Epithelial cell of proximal tubule (primary cell): ENCODE data around the gene NOTCH3. TPM values are rescaled to one million over a fixed set of nuclear protein-coding genes. Genes with fewer than 3 reads are reported as not detected.

Source experiments
- DNase-seq: peaks from one replicate; pipeline ENCODE4 v3.0.0-alpha.2; 2011; ENCODE audit warnings: low read depth
- H3K4me3 ChIP-seq: 2 replicates; pipeline ENCODE4 v1.5.1; 2011; ENCODE audit warnings: low read depth, mild to moderate bottlenecking, low read length
- CTCF ChIP-seq: conservative IDR thresholded peaks from 2 replicates; pipeline ENCODE4 v1.5.1; 2012; ENCODE audit warnings: low read depth, mild to moderate bottlenecking, low read length
- total RNA-seq: library from RNA; depleted of rRNA; stranded (reverse); fragments of >200 nt; gene quantifications from 2 replicates; pipeline ENCODE4 v1.2.3, GENCODE V29; 2015

Gene NOTCH3
- total RNA-seq, 1 donor from 2014 or later, result 19.6 TPM

- H3K4me3 ChIP-seq, result no peak overlapping the region
- no peak for DNase-seq
- no peak for TF ChIP-seq CTCF
These were observed 9.6 kb upstream of the NOTCH3 start for GRCh38 chr19:15210323-15210781.

- no peak for DNase-seq
- no peak overlapping the region for H3K4me3 ChIP-seq
- TF ChIP-seq CTCF, result no peak
These were observed 704 bp upstream of the NOTCH3 start for GRCh38 chr19:15201374-15202023.

- peak overlapping the region; percentile 22 for H3K4me3 ChIP-seq
- no peak for TF ChIP-seq CTCF
- no peak for DNase-seq
These were observed 888 bp downstream of the NOTCH3 start for GRCh38 chr19:15199661-15200552.

GRCh38 chr19:15198951-15199660, 1.7 kb downstream of the NOTCH3 start:
- no peak for TF ChIP-seq CTCF
- DNase-seq, result no peak
- no peak overlapping the region for H3K4me3 ChIP-seq

GRCh38 chr19:15197942-15198341, 2.9 kb downstream of the NOTCH3 start:
- TF ChIP-seq CTCF, result no peak
- DNase-seq, result no peak
- no peak overlapping the region for H3K4me3 ChIP-seq

- TF ChIP-seq CTCF, result no peak
- H3K4me3 ChIP-seq, result no peak overlapping the region
- DNase-seq, result no peak
These were observed 3.4 kb downstream of the NOTCH3 start for GRCh38 chr19:15197275-15197941.
